Measurements from ENCODE around the gene VCX3A. TPM values are rescaled to one million over a fixed set of nuclear protein-coding genes. Genes with fewer than 3 reads are reported as not detected.

VCX3A gene
- total and polyA plus RNA-seq, 2 donors (not counting 1 experiment from before 2014, with no cell fraction given) = not detected

GRCh38 chrX:6498324-6498723 lies 36.6 kb downstream of the VCX3A start:
- no peak overlapping the region for H3K4me3 Mint-ChIP-seq
- no peaks in the 10 kb centered on the region for H3K9me3 Mint-ChIP-seq (ENCODE audit: insufficient read depth)
- Histone ChIP-seq H3K79me2 (ENCODE audit: control insufficient read depth, insufficient read depth, low read length) (no peaks in the 10 kb centered on the region), H3K4me1 (ENCODE audit: control insufficient read depth in 2 of 2, insufficient read depth in 2 of 2, low read length in 2 of 2) (no peaks in the 10 kb centered on the region), H4K20me1 (ENCODE audit: control insufficient read depth, insufficient read depth, low read length, poor library complexity, severe bottlenecking) (no peaks in the 10 kb centered on the region), H3K27me3 (replicated peaks in 1 of 4; ENCODE audit: control extremely low read depth in 1 of 4, control insufficient read depth in 3 of 4, insufficient read depth in 4 of 4, low read length in 3 of 4) (no peaks in the 10 kb centered on the region), H3K27ac (ENCODE audit: low read length in 2 of 2) (no peak overlapping the region), H3K4me3 (ENCODE audit: control extremely low read depth in 1 of 5, extremely low read depth in 1 of 5, insufficient read depth in 1 of 5, low read depth in 2 of 5, low read length in 4 of 5) (no peak overlapping the region), H3K4me2 (replicated peaks; ENCODE audit: low read depth, low read length, poor library complexity, severe bottlenecking) (no peak overlapping the region), H3K36me3 (replicated peaks in 1 of 2; ENCODE audit: control extremely low read depth in 1 of 2, control insufficient read depth in 1 of 2, extremely low read depth in 1 of 2, insufficient read depth in 2 of 2, low read length in 1 of 2) (no peaks in the 10 kb centered on the region), H3K9ac (ENCODE audit: low read length) (no peak overlapping the region), H2AFZ (ENCODE audit: insufficient read depth, low read depth, low read length, poor library complexity, severe bottlenecking) (no peak overlapping the region), H3K9me3 (ENCODE audit: control extremely low read depth in 1 of 3, control insufficient read depth in 2 of 3, insufficient read depth in 1 of 3, low read length in 2 of 3) (no peaks in the 10 kb centered on the region)
- ChIA-PET POLR2A (no interaction called here), CTCF (no interaction called here)
- H3K4me1 Mint-ChIP-seq = no peaks in the 10 kb centered on the region
- no peaks in the 10 kb centered on the region for H3K27me3 Mint-ChIP-seq
- H3K27ac Mint-ChIP-seq = no peak overlapping the region
- intact Hi-C loops (cut with micrococcal nuclease) = no loop called here
- ATAC-seq (ENCODE audit: low read depth) (no peak), DNase-seq (no peak)
- no CpG with 5 or more reads among the region's 2 CpGs for whole genome bisulfite sequencing (ENCODE audit: insufficient coverage)
- TF ChIP-seq EZH2 (IDR thresholded peaks at IDR 0.05; ENCODE audit: borderline replicate concordance, insufficient read depth, low read depth, low read length, poor library complexity, severe bottlenecking) = no peak
- no peak for TF ChIP-seq CTCF (IDR thresholded peaks at IDR 0.05)
